Epithelial cell of proximal tubule (primary cell): ENCODE data around the gene TSPAN2. TPM values are rescaled to one million over a fixed set of nuclear protein-coding genes. Genes with fewer than 3 reads are reported as not detected.

Experiments used
- DNase-seq: peaks from one replicate; pipeline ENCODE4 v3.0.0-alpha.2; 2011; ENCODE audit warnings: low read depth
- H3K4me3 ChIP-seq: 2 replicates; pipeline ENCODE4 v1.5.1; 2011; ENCODE audit warnings: low read depth, mild to moderate bottlenecking, low read length
- CTCF ChIP-seq: conservative IDR thresholded peaks from 2 replicates; pipeline ENCODE4 v1.5.1; 2012; ENCODE audit warnings: low read depth, mild to moderate bottlenecking, low read length
- total RNA-seq: library from RNA; depleted of rRNA; stranded (reverse); fragments of >200 nt; gene quantifications from 2 replicates; pipeline ENCODE4 v1.2.3, GENCODE V29; 2015

The TSPAN2 gene
- total RNA-seq, 1 donor from 2014 or later = 5.0 TPM

GRCh38 chr1:115134850-115135480 lies 45.7 kb upstream of the TSPAN2 start:
- DNase-seq = peak; percentile 40
- TF ChIP-seq CTCF = peak; percentile 10
- H3K4me3 ChIP-seq = no peak overlapping the region

GRCh38 chr1:115134231-115134630 lies 44.9 kb upstream of the TSPAN2 start:
- TF ChIP-seq CTCF = no peak
- no peak for DNase-seq
- no peak overlapping the region for H3K4me3 ChIP-seq

GRCh38 chr1:115133440-115133839 lies 44.1 kb upstream of the TSPAN2 start:
- no peak for TF ChIP-seq CTCF
- no peak overlapping the region for H3K4me3 ChIP-seq
- no peak for DNase-seq

GRCh38 chr1:115130786-115131185 lies 41.5 kb upstream of the TSPAN2 start:
- no peak for DNase-seq
- TF ChIP-seq CTCF = no peak
- H3K4me3 ChIP-seq = no peak overlapping the region

- DNase-seq = no peak
- no peak overlapping the region for H3K4me3 ChIP-seq
- no peak for TF ChIP-seq CTCF
These were observed 39.9 kb upstream of the TSPAN2 start for GRCh38 chr1:115129071-115129640.

- TF ChIP-seq CTCF = no peak
These were observed 38.2 kb upstream of the TSPAN2 start for GRCh38 chr1:115127539-115127938.

GRCh38 chr1:115126516-115126915 lies 37.2 kb upstream of the TSPAN2 start:
- DNase-seq = no peak
- H3K4me3 ChIP-seq = no peak overlapping the region
- no peak for TF ChIP-seq CTCF

More at GRCh38 chr1:115127539-115127938, 38.2 kb upstream of the TSPAN2 start:
- DNase-seq = no peak
- H3K4me3 ChIP-seq = no peak overlapping the region
